WTC11 (cell line): ENCODE results near the gene LVRN. TPM values are rescaled to one million over a fixed set of nuclear protein-coding genes. Genes with fewer than 3 reads are reported as not detected.

ENCODE experiments used
- ATAC-seq: fragments of 200-7000 bp; cut with Tn5 transposase; 2 replicates; pipeline ENCODE4 v1.10.0; 2021; ENCODE audit warnings: mild to moderate bottlenecking, moderate library complexity
- CTCF ChIA-PET: fragments of 300-600 bp; sonication (Branson Sonifier 250); formaldehyde crosslinking; loops from one replicate; lab custom pipeline; 2021; ENCODE audit warnings: antibody characterized with exemption; lab: Charles Lee
- POLR2A ChIA-PET: fragments of 350-600 bp; sonication (Branson Sonifier 250); formaldehyde crosslinking; loops from one replicate; lab custom pipeline; 2021; ENCODE audit warnings: antibody characterized with exemption; lab: Charles Lee
- DNase-seq: peaks from one replicate; pipeline ENCODE4 v3.0.0; 2021; ENCODE audit warnings: low spot score
- H3K27ac Mint-ChIP-seq: 2 replicates; pipeline ENCODE4 v1.8.0; 2021; ENCODE audit warnings: mixed read lengths
- H3K27me3 Mint-ChIP-seq: 2 replicates; pipeline ENCODE4 v1.8.0; 2021; ENCODE audit warnings: low read depth, mild to moderate bottlenecking, moderate library complexity, mixed read lengths
- H3K36me3 Mint-ChIP-seq: 2 replicates; pipeline ENCODE4 v1.8.0; 2021; ENCODE audit warnings: mixed read lengths
- H3K4me1 Mint-ChIP-seq: 2 replicates; pipeline ENCODE4 v1.8.0; 2022; ENCODE audit warnings: mixed read lengths
- H3K4me3 Mint-ChIP-seq: 2 replicates; pipeline ENCODE4 v1.8.0; 2021; ENCODE audit warnings: mild to moderate bottlenecking, moderate library complexity, mixed read lengths
- H3K9me3 Mint-ChIP-seq: 2 replicates; pipeline ENCODE4 v1.8.0; 2021; ENCODE audit warnings: mixed read lengths
- CREB1 ChIP-seq: sonication (generic); formaldehyde crosslinking; IDR thresholded peaks from 2 replicates; pipeline ENCODE4 v1.8.0; 2023; ENCODE audit warnings: mild to moderate bottlenecking, missing genetic modification reagents
- CREM ChIP-seq: sonication (generic); formaldehyde crosslinking; IDR thresholded peaks from 2 replicates; pipeline ENCODE4 v1.8.1; 2022; ENCODE audit warnings: mild to moderate bottlenecking, missing genetic modification reagents, moderate library complexity
- EMX1 ChIP-seq: fragments of 250-450 bp; sonication (Bioruptor Pico); IDR thresholded peaks from 2 replicates; pipeline ENCODE4 v1.8.0; 2021; ENCODE audit warnings: mild to moderate bottlenecking
- ESRRA ChIP-seq: sonication (generic); formaldehyde crosslinking; IDR thresholded peaks from 2 replicates; pipeline ENCODE4 v1.8.1; 2022; ENCODE audit warnings: mild to moderate bottlenecking, missing genetic modification reagents, borderline replicate concordance
- FOXJ3 ChIP-seq: sonication (generic); formaldehyde crosslinking; IDR thresholded peaks from 2 replicates; pipeline ENCODE4 v1.9.0; 2021; ENCODE audit warnings: missing genetic modification reagents, mild to moderate bottlenecking, borderline replicate concordance
- FOXP1 ChIP-seq: sonication (generic); formaldehyde crosslinking; IDR thresholded peaks from 2 replicates; pipeline ENCODE4 v1.8.0; 2022; ENCODE audit warnings: missing genetic modification reagents, mild to moderate bottlenecking, moderate library complexity, borderline replicate concordance
- MYBL2 ChIP-seq: sonication (generic); formaldehyde crosslinking; IDR thresholded peaks from 2 replicates; pipeline ENCODE4 v1.8.1; 2023; ENCODE audit warnings: mild to moderate bottlenecking, moderate library complexity, missing genetic modification reagents
- OVOL2 ChIP-seq: fragments of 250-450 bp; sonication (Bioruptor Pico); IDR thresholded peaks from 2 replicates; pipeline ENCODE4 v1.9.0; 2021; ENCODE audit warnings: mild to moderate bottlenecking, borderline replicate concordance
- PRRX2 ChIP-seq: fragments of 250-450 bp; sonication (Bioruptor Pico); IDR thresholded peaks from 2 replicates; pipeline ENCODE4 v1.8.0; 2021; ENCODE audit warnings: mild to moderate bottlenecking
- RELA ChIP-seq: sonication (generic); formaldehyde crosslinking; IDR thresholded peaks from 2 replicates; pipeline ENCODE4 v1.8.1; 2022; ENCODE audit warnings: missing genetic modification reagents, mild to moderate bottlenecking, borderline replicate concordance
- SP1 ChIP-seq: sonication (generic); formaldehyde crosslinking; conservative IDR thresholded peaks from 2 replicates; pipeline ENCODE4 v1.8.1; 2022; ENCODE audit warnings: missing genetic modification reagents
- TEAD1 ChIP-seq: sonication (generic); formaldehyde crosslinking; IDR thresholded peaks from 2 replicates; pipeline ENCODE4 v1.8.0; 2022; ENCODE audit warnings: mild to moderate bottlenecking, missing genetic modification reagents
- ZMAT4 ChIP-seq: fragments of 250-450 bp; sonication (Bioruptor Pico); IDR thresholded peaks from 2 replicates; pipeline ENCODE4 v1.9.0; 2021; ENCODE audit warnings: mild to moderate bottlenecking
- ZNF396 ChIP-seq: fragments of 250-450 bp; sonication (Bioruptor Pico); IDR thresholded peaks from 2 replicates; pipeline ENCODE4 v1.8.0; 2021; ENCODE audit warnings: mild to moderate bottlenecking, moderate library complexity, borderline replicate concordance
- ZNF512 ChIP-seq: sonication (generic); formaldehyde crosslinking; IDR thresholded peaks from 2 replicates; pipeline ENCODE4 v1.8.1; 2022; ENCODE audit warnings: missing genetic modification reagents, borderline replicate concordance
- total RNA-seq: library from RNA; stranded (reverse); gene quantifications from 3 replicates; pipeline ENCODE4 v1.2.3, GENCODE V29; 2021
- TF ChIP-seq, protein P1 (sequence below): sonication (generic); formaldehyde crosslinking; IDR thresholded peaks from 2 replicates; pipeline ENCODE4 v1.8.1; 2022; ENCODE audit warnings: low read depth, missing genetic modification reagents, borderline replicate concordance
- TF ChIP-seq, protein P2 (sequence below): sonication (generic); formaldehyde crosslinking; IDR thresholded peaks from 2 replicates; pipeline ENCODE4 v1.8.0; 2022; ENCODE audit warnings: mild to moderate bottlenecking, missing genetic modification reagents
- TF ChIP-seq, protein P3 (sequence below): fragments of 250-450 bp; sonication (Bioruptor Pico); IDR thresholded peaks from 2 replicates; pipeline ENCODE4 v1.9.0; 2021; ENCODE audit warnings: mild to moderate bottlenecking
- TF ChIP-seq, protein P4 (sequence below): sonication (generic); formaldehyde crosslinking; IDR thresholded peaks from 2 replicates; pipeline ENCODE4 v1.8.0; 2022; ENCODE audit warnings: mild to moderate bottlenecking, missing genetic modification reagents

LVRN gene
- total RNA-seq, 1 experiment from 2014 or later = 0.13 TPM

- TF ChIP-seq ZMAT4 (no peak), PRRX2 (CRISPR knock-in tag) (no peak), SP1 (no peak), FOXJ3 (CRISPR knock-in tag) (no peak), CREB1 (CRISPR knock-in tag) (no peak), ZNF512 (no peak), FOXP1 (no peak), ZNF396 (CRISPR knock-in tag) (no peak)
- TF ChIP-seq, protein P1, sequence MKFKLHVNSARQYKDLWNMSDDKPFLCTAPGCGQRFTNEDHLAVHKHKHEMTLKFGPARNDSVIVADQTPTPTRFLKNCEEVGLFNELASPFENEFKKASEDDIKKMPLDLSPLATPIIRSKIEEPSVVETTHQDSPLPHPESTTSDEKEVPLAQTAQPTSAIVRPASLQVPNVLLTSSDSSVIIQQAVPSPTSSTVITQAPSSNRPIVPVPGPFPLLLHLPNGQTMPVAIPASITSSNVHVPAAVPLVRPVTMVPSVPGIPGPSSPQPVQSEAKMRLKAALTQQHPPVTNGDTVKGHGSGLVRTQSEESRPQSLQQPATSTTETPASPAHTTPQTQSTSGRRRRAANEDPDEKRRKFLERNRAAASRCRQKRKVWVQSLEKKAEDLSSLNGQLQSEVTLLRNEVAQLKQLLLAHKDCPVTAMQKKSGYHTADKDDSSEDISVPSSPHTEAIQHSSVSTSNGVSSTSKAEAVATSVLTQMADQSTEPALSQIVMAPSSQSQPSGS (CRISPR knock-in tag) = no peak
- TF ChIP-seq, protein P2, sequence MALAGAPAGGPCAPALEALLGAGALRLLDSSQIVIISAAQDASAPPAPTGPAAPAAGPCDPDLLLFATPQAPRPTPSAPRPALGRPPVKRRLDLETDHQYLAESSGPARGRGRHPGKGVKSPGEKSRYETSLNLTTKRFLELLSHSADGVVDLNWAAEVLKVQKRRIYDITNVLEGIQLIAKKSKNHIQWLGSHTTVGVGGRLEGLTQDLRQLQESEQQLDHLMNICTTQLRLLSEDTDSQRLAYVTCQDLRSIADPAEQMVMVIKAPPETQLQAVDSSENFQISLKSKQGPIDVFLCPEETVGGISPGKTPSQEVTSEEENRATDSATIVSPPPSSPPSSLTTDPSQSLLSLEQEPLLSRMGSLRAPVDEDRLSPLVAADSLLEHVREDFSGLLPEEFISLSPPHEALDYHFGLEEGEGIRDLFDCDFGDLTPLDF (CRISPR knock-in tag) = no peak
These were observed 23.2 kb upstream of the LVRN start (continued) for GRCh38 chr5:115939059-115939458.

DNA sequence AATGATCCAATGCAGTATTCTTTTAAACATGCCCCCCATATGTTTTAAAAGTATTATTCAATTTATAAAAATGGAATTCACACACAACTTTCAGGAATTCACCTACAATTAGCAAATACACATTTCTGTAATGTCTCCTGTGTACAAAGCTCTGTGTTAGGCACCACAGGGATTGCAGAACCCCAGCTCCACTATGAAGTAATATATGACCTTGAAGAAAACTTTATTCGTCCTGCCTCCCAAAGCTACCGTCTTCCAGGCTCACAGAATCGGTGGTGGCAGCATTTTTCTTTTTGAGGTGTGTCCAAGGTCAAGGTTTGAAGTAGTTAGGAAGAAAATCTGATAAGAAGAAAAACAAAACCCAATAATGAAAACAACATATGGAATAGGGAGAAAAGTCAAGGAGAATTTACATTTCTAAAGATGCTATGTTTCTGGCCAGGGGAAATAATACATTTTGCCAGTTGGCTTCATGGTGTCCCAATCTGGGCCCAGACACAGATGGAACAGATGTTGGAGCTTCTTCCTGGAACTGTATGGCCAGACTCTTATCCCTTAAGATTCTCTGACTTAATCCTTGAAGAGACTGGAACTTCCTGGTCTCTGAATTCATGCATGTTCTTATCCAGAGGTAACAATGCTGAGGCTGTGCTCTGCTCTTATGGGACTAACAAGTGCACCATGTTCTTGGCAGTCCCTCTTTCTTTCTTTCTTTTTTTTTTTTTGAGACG lies 22.0 kb upstream of the LVRN start:
- Mint-ChIP-seq H3K9me3 (peaks cover 12% of the 10 kb centered on the region), H3K27ac (no peak overlapping the region), H3K27me3 (no peaks in the 10 kb centered on the region), H3K4me1 (peaks cover 20% of the 10 kb centered on the region), H3K36me3 (peaks cover 2% of the 10 kb centered on the region), H3K4me3 (no peak overlapping the region)
- ATAC-seq (no peak), DNase-seq (no peak)
- CTCF ChIA-PET = interaction anchor here (1.0 to 1.6 kb wide), 2 partner anchors 14 to 22 kb away, joined by 3 read pairs; partner anchors contain the start of gene LVRN
- TF ChIP-seq, protein P3, sequence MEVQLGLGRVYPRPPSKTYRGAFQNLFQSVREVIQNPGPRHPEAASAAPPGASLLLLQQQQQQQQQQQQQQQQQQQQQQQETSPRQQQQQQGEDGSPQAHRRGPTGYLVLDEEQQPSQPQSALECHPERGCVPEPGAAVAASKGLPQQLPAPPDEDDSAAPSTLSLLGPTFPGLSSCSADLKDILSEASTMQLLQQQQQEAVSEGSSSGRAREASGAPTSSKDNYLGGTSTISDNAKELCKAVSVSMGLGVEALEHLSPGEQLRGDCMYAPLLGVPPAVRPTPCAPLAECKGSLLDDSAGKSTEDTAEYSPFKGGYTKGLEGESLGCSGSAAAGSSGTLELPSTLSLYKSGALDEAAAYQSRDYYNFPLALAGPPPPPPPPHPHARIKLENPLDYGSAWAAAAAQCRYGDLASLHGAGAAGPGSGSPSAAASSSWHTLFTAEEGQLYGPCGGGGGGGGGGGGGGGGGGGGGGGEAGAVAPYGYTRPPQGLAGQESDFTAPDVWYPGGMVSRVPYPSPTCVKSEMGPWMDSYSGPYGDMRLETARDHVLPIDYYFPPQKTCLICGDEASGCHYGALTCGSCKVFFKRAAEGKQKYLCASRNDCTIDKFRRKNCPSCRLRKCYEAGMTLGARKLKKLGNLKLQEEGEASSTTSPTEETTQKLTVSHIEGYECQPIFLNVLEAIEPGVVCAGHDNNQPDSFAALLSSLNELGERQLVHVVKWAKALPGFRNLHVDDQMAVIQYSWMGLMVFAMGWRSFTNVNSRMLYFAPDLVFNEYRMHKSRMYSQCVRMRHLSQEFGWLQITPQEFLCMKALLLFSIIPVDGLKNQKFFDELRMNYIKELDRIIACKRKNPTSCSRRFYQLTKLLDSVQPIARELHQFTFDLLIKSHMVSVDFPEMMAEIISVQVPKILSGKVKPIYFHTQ (CRISPR knock-in tag) = no peak
- TF ChIP-seq TEAD1 (CRISPR knock-in tag) (no peak), FOXJ3 (CRISPR knock-in tag) (no peak), MYBL2 (CRISPR knock-in tag) (no peak), ESRRA (no peak), CREM (CRISPR knock-in tag) (no peak), OVOL2 (CRISPR knock-in tag) (no peak), EMX1 (CRISPR knock-in tag) (no peak), RELA (CRISPR knock-in tag) (no peak)
- TF ChIP-seq, protein P4, sequence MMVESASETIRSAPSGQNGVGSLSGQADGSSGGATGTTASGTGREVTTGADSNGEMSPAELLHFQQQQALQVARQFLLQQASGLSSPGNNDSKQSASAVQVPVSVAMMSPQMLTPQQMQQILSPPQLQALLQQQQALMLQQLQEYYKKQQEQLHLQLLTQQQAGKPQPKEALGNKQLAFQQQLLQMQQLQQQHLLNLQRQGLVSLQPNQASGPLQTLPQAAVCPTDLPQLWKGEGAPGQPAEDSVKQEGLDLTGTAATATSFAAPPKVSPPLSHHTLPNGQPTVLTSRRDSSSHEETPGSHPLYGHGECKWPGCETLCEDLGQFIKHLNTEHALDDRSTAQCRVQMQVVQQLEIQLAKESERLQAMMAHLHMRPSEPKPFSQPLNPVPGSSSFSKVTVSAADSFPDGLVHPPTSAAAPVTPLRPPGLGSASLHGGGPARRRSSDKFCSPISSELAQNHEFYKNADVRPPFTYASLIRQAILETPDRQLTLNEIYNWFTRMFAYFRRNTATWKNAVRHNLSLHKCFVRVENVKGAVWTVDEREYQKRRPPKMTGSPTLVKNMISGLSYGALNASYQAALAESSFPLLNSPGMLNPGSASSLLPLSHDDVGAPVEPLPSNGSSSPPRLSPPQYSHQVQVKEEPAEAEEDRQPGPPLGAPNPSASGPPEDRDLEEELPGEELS = no peak
- POLR2A ChIA-PET = no interaction called here
